ENCODE measurements around the gene RNF145.

DNA sequence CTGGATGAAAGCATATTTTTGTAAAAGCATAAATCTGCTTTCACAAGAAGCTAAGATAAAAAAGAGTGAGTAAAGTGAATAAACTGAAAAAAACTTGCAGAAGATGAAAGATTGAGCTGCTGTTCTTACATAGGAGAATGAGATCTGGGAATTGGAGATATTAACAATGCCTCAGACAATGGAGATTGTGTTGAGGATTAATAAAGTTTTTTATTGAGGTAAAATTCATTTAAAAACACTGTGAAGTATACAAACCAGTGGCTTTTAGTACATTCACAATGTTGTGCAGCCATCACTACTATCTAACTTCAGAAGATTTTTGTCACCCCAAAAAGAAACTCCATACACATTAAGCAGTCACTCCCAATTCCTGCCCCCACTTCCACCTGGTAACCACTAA lies 34.0 kb upstream of the RNF145 start:
- TF ChIP-seq, protein P1, sequence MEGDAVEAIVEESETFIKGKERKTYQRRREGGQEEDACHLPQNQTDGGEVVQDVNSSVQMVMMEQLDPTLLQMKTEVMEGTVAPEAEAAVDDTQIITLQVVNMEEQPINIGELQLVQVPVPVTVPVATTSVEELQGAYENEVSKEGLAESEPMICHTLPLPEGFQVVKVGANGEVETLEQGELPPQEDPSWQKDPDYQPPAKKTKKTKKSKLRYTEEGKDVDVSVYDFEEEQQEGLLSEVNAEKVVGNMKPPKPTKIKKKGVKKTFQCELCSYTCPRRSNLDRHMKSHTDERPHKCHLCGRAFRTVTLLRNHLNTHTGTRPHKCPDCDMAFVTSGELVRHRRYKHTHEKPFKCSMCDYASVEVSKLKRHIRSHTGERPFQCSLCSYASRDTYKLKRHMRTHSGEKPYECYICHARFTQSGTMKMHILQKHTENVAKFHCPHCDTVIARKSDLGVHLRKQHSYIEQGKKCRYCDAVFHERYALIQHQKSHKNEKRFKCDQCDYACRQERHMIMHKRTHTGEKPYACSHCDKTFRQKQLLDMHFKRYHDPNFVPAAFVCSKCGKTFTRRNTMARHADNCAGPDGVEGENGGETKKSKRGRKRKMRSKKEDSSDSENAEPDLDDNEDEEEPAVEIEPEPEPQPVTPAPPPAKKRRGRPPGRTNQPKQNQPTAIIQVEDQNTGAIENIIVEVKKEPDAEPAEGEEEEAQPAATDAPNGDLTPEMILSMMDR (IDR thresholded peaks at IDR 0.05): no peak
- TF ChIP-seq POLR2A (IDR thresholded peaks at IDR 0.05): no peak

Data from uterus (tissue), 2 donors.